Esophagus muscularis mucosa (tissue), 4 donors: ENCODE measurements around the gene PCNX4. TPM values are rescaled to one million over a fixed set of nuclear protein-coding genes. Genes with fewer than 3 reads are reported as not detected.
"Not testable (repeated sequence)": the region's sequence is repeated elsewhere in the genome, so short reads cannot be mapped to it uniquely, and the experiment has no call there.

ENCODE experiments used
- DNase-seq: peaks from one replicate; pipeline ENCODE4 v3.0.0-alpha.2; 2017; ENCODE audit errors: extremely low spot score
- H3K27ac ChIP-seq, 4 donors: fragments of 200-600 bp; sonication (generic); replicated peaks in 1 of 4; 1 replicate in 3 of 4; 2 replicates in 1 of 4; pipeline ENCODE4 v1.5.1; 2016 to 2019; ENCODE audit warnings: mild to moderate bottlenecking in 1 of 4
- H3K27me3 ChIP-seq, 4 donors: fragments of 200-600 bp; sonication (generic); one replicate each; pipeline versions ENCODE4 v1.5.1 to v1.6.0; 2016 to 2019
- H3K36me3 ChIP-seq, 4 donors: fragments of 200-600 bp; sonication (generic); one replicate each; pipeline ENCODE4 v1.5.1; 2016 to 2019
- H3K4me1 ChIP-seq, 4 donors: fragments of 200-600 bp; sonication (generic); one replicate each; pipeline ENCODE4 v1.5.1; 2016 to 2019
- H3K4me3 ChIP-seq, 4 donors: fragments of 200-600 bp; sonication (generic); 1 replicate in 2 of 4; 2 replicates in 2 of 4; pipeline ENCODE4 v1.5.1; 2016 to 2019; ENCODE audit warnings: mild to moderate bottlenecking in 4 of 4, moderate library complexity in 1 of 4
- H3K9me3 ChIP-seq, 4 donors: fragments of 200-600 bp; sonication (generic); 1 replicate in 3 of 4; 2 replicates in 1 of 4; pipeline ENCODE4 v1.5.1; 2016 to 2019
- EP300 ChIP-seq: sonication (generic); formaldehyde crosslinking; IDR thresholded peaks from one replicate; pipeline ENCODE4 v1.6.1; 2017; ENCODE audit warnings: antibody characterized with exemption
- POLR2A ChIP-seq: fragments of 450-650 bp; IDR thresholded peaks from one replicate; pipeline ENCODE4 v1.6.1; 2017; ENCODE audit warnings: antibody characterized with exemption, moderate library complexity, mild to moderate bottlenecking, low read depth
- POLR2AphosphoS5 ChIP-seq, 2 donors: sonication (generic); formaldehyde crosslinking; IDR thresholded peaks; one replicate each; pipeline ENCODE4 v1.6.1; 2017; ENCODE audit warnings: antibody characterized with exemption in 2 of 2
- WGBS: methylation state at CpG from one replicate; pipeline ENCODE4 v1.1.5; 2018; 5-methylcytosine and 5-hydroxymethylcytosine counted together
- intact Hi-C: fragments of 100-400 bp; cut with DNase I; formaldehyde crosslinking; loops from one replicate; pipeline ENCODE4 v1.15.1; 2023
- total RNA-seq, 4 donors: library from RNA; depleted of rRNA; stranded (reverse); fragments of >200 nt; gene quantifications; one replicate each; pipeline versions ENCODE4 v1.1.0 to v1.2.1, GENCODE V29; 2016
- TF ChIP-seq, protein P1 (sequence below), 3 experiments: fragments of 200-600 bp in 2 of 3; fragments of 450-650 bp in 1 of 3; sonication (generic) in 2 of 3; IDR thresholded peaks; one replicate each; pipeline ENCODE4 v1.5.1; 2017 to 2019; ENCODE audit warnings: antibody characterized with exemption in 3 of 3, mild to moderate bottlenecking in 2 of 3, moderate library complexity in 1 of 3

The PCNX4 gene
- 10 to 100 TPM; 18.7 to 34.5 (median 26.3) TPM for total RNA-seq

DNA sequence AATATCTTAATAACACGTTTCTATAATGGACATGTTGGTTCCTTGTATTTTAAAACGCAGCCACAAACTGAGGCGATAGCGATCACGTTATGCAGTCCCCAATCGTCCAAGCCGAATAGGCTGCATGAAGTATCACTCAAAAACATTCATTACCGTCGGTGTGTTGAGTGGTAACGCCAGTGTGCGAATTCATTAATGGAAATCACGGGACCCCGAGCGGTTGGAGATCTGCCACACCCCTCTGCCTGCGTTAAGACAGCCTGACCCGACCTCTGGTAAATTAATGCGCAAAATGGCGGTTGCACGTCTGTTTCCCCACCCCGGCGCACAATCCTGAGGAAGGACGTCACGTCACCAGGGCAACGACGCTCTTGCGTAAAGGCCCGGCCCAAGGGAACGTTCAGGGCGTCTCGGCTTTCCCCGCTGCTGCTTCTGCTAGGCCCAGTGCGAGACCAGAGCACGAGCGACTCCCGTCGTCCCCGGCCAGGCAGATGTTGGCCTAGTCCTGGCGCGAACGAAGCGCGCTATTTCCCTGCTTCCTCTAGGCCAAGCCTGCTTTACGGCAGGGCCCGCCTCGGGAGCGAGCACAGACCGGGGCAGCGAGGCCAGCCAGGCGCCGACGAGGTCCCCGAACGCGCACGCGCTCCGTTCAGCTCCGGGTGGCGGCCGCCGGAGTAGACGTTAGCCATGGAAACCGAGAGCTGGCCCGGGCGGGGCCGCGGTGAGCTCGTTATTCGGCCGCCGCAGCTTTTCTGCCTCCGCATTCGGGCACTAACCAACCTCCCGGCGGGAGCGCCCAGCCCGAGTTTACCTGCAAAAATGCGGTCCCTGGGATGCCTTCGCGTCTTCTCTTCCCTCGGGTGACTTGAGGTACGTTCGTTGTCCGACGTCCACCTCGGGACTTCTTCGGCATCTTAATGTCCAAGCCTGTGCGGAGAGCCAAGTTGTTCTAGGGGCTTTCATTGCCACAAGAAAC, at the start of gene PCNX4:
Gene PCNX4 (plus strand): TSS at position 374 of the 976 bp plus-strand sequence. CDS start 15,716 bp downstream, outside the sequence.
- Histone ChIP-seq H3K4me1 (peaks cover 32 to 47% (median 44%) of the 10 kb centered on the region in 4 donors), H3K27ac (peak within 1 kb of the TSS; percentile 94 to 98 (median 96)), H3K9me3 (no peaks in the 10 kb centered on the region), H3K27me3 (no peaks in the 10 kb centered on the region), H3K4me3 (peak within 1 kb of the TSS; percentile 72 to 84 (median 77)), H3K36me3 (no peaks in the 10 kb centered on the region)
- peak; percentile 68 for TF ChIP-seq POLR2A
- TF ChIP-seq, protein P1, sequence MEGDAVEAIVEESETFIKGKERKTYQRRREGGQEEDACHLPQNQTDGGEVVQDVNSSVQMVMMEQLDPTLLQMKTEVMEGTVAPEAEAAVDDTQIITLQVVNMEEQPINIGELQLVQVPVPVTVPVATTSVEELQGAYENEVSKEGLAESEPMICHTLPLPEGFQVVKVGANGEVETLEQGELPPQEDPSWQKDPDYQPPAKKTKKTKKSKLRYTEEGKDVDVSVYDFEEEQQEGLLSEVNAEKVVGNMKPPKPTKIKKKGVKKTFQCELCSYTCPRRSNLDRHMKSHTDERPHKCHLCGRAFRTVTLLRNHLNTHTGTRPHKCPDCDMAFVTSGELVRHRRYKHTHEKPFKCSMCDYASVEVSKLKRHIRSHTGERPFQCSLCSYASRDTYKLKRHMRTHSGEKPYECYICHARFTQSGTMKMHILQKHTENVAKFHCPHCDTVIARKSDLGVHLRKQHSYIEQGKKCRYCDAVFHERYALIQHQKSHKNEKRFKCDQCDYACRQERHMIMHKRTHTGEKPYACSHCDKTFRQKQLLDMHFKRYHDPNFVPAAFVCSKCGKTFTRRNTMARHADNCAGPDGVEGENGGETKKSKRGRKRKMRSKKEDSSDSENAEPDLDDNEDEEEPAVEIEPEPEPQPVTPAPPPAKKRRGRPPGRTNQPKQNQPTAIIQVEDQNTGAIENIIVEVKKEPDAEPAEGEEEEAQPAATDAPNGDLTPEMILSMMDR (IDR thresholded peaks at IDR 0.05): no peak
- peak; percentile 75 for TF ChIP-seq EP300
- peak; percentile 96 to 97 for TF ChIP-seq POLR2AphosphoS5 (IDR thresholded peaks at IDR 0.05)
- intact Hi-C loops: loop anchor here (2.0 to 5.0 kb wide), 2 partner anchors 73 to 155 kb away; partner anchors contain the start of genes DHRS7 and PPM1A
- under 1% methylated on average over 18 of the region's 88 CpGs for WGBS
- DNase-seq: peak; percentile 99

DNA sequence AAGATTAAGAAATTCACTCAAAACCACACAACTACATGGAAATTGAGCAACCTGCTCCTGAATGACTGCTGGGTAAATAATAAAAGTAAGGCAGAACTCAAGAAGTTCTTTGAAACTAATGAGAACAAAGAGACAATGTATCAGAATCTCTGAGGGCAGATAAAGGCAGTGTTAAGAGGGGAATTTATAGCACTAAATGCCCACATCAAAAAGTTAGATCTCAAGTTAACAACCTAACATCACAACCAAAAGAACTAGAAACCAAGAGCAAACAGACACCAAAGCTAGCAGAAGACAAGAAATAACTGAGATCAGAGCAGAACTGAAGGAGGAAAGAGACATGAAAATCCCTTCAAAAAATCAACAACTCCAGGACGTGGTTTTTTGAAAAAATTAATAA, 43.7 kb upstream of the PCNX4 start:
- WGBS: 71% methylated on average over 1 of the region's 1 CpG
- intact Hi-C loops, H3K4me3 ChIP-seq, H3K36me3 ChIP-seq, H3K27ac ChIP-seq, H3K27me3 ChIP-seq, DNase-seq, H3K4me1 ChIP-seq: not testable (repeated sequence)
- peaks cover 0 to 12% (median 11%) of the 10 kb centered on the region in 4 donors for H3K9me3 ChIP-seq

DNA sequence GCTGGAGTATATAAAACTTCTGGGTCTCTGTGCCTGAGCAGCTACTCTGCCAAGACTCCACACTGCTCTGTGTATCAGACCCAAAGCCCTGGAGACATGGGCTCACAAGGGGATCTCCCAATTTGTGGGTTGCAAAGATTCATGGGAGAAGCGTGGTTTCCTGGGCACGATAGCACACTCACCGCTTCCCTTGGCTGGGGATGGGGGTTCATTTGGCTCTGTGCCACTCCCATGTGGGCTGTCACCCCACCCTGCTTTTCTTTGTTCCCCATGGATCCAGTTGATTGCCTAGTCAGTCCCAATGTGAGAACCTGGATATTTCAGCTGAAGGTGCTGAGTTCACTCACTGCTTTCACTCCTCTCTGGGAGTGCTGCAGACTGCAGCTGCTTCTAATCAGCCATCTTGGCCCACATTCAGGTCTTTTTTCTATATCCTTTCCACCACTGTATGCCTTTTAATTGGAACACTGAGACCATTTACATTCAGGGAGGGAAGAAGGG, 40.0 kb upstream of the PCNX4 start:
- DNase-seq: no peak
- peaks cover 0 to 6% (median 3%) of the 10 kb centered on the region in 4 donors for H3K9me3 ChIP-seq
- WGBS: 60% methylated on average over 1 of the region's 3 CpGs
- H3K27ac ChIP-seq: no peak overlapping the region
- H3K36me3 ChIP-seq: no peaks in the 10 kb centered on the region
- TF ChIP-seq POLR2AphosphoS5 (IDR thresholded peaks at IDR 0.05) (no peak), EP300 (no peak), POLR2A (no peak)
- TF ChIP-seq, protein P1 (IDR thresholded peaks at IDR 0.05): no peak
- H3K27me3 ChIP-seq: no peaks in the 10 kb centered on the region
- intact Hi-C loops: no loop called here
- H3K4me3 ChIP-seq: no peak overlapping the region
- no peaks in the 10 kb centered on the region for H3K4me1 ChIP-seq

DNA sequence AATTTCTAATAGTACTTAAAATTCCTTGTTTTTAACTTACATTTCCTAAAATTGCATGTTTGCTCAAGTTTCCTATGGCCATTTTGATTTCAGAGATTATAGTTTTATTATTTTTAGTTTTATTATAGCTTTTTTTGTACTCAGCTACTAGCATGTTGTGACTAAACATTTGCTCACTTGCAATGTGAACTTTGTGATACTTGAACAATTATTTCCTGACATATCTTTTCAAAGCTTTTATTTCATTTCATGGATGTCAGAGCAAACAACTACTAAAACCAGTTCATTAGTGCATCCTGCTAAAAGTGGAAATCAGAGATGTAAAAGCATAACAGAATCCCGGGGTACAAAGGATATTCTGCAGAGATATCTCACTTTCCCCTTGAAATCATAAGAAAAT, 33.6 kb upstream of the PCNX4 start:
- intact Hi-C loops: no loop called here
- H3K27ac ChIP-seq: no peak overlapping the region
- no peaks in the 10 kb centered on the region for H3K36me3 ChIP-seq
- WGBS: 67% methylated on average over 1 of the region's 1 CpG
- DNase-seq: no peak
- no peak overlapping the region for H3K4me3 ChIP-seq
- no peak for TF ChIP-seq POLR2A
- no peak for TF ChIP-seq POLR2AphosphoS5 (IDR thresholded peaks at IDR 0.05)
- TF ChIP-seq, protein P1 (IDR thresholded peaks at IDR 0.05): no peak
- no peak for TF ChIP-seq EP300
- peaks cover 0 to 6% (median 0%) of the 10 kb centered on the region in 4 donors for H3K9me3 ChIP-seq
- H3K27me3 ChIP-seq: no peaks in the 10 kb centered on the region
- no peaks in the 10 kb centered on the region for H3K4me1 ChIP-seq

DNA sequence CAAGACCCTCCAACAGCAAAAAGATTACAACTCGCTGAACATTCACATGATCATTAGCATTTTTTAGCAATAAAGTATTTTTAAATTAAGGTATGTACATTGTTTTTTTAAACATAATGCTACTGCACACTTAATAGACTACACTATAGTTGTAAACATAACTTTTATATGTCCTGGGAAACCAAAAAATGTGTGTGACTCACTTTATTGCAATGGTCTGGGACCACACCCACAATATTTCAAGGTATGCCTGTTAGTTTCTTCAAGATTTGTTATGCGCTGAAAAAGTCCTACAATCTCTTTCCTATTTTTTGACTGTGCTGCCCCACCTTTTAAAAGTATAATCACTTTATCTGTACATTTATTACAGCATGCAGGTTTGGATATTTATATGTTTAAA, 30.4 kb upstream of the PCNX4 start:
- TF ChIP-seq POLR2AphosphoS5 (IDR thresholded peaks at IDR 0.05) (no peak), EP300 (no peak), POLR2A (no peak)
- TF ChIP-seq, protein P1 (IDR thresholded peaks at IDR 0.05): no peak
- Histone ChIP-seq H3K4me3 (no peak overlapping the region), H3K27ac (no peak overlapping the region), H3K4me1 (no peaks in the 10 kb centered on the region), H3K9me3 (no peaks in the 10 kb centered on the region), H3K27me3 (no peaks in the 10 kb centered on the region), H3K36me3 (no peaks in the 10 kb centered on the region)
- intact Hi-C loops: no loop called here
- DNase-seq: no peak
- 81% methylated on average over 2 of the region's 2 CpGs for WGBS
